ENCODE results near the gene SMOC1. TPM values are rescaled to one million over a fixed set of nuclear protein-coding genes. Genes with fewer than 3 reads are reported as not detected.
A peak's percentile ranks its signal among the peaks of the same experiment; 100 is the strongest.

SMOC1 gene
- total RNA-seq, 2 donors from 2014 or later, result 14.1 to 18.6 TPM

GRCh38 chr14:70043001-70043400 lies 163.8 kb downstream of the SMOC1 start:
- Histone ChIP-seq H3K27ac (no peak overlapping the region), H3K4me1 (no peaks in the 10 kb centered on the region), H3K27me3 (no peaks in the 10 kb centered on the region), H3K9me3 (no peaks in the 10 kb centered on the region), H3K36me3 (no peaks in the 10 kb centered on the region), H3K4me3 (no peak overlapping the region)
- TF ChIP-seq CTCF (IDR thresholded peaks at IDR 0.05), result no peak
- DNase-seq (ENCODE audit: low spot score), result no peak

- Histone ChIP-seq H3K27me3 (no peaks in the 10 kb centered on the region), H3K36me3 (no peaks in the 10 kb centered on the region)
Measured at GRCh38 chr14:70045310-70045709, 166.1 kb downstream of the SMOC1 start.

GRCh38 chr14:70045844-70046535 lies 166.8 kb downstream of the SMOC1 start:
- Histone ChIP-seq H3K27me3 (no peaks in the 10 kb centered on the region), H3K27ac (no peak overlapping the region), H3K36me3 (no peaks in the 10 kb centered on the region), H3K4me1 (no peaks in the 10 kb centered on the region), H3K4me3 (no peak overlapping the region), H3K9me3 (no peaks in the 10 kb centered on the region)
- TF ChIP-seq CTCF (IDR thresholded peaks at IDR 0.05), result peak; percentile 26 to 75
- DNase-seq (ENCODE audit: low spot score), result peak; percentile 66

More at GRCh38 chr14:70045310-70045709, 166.1 kb downstream of the SMOC1 start:
- Histone ChIP-seq H3K4me3 (no peak overlapping the region), H3K4me1 (no peaks in the 10 kb centered on the region), H3K9me3 (no peaks in the 10 kb centered on the region), H3K27ac (no peak overlapping the region)
- no peak for DNase-seq (ENCODE audit: low spot score)
- no peak for TF ChIP-seq CTCF (IDR thresholded peaks at IDR 0.05)

GRCh38 chr14:70047598-70048312 lies 168.5 kb downstream of the SMOC1 start:
- Histone ChIP-seq H3K36me3 (no peaks in the 10 kb centered on the region), H3K9me3 (no peaks in the 10 kb centered on the region), H3K27me3 (no peaks in the 10 kb centered on the region), H3K4me3 (no peak overlapping the region), H3K27ac (no peak overlapping the region), H3K4me1 (no peaks in the 10 kb centered on the region)
- no peak for DNase-seq (ENCODE audit: low spot score)
- no peak for TF ChIP-seq CTCF (IDR thresholded peaks at IDR 0.05)

GRCh38 chr14:70048313-70048654 lies 169.1 kb downstream of the SMOC1 start:
- no peaks in the 10 kb centered on the region for H3K9me3 ChIP-seq
- H3K4me3 ChIP-seq, result no peak overlapping the region
- no peak overlapping the region for H3K27ac ChIP-seq
- TF ChIP-seq CTCF (IDR thresholded peaks at IDR 0.05), result no peak
- no peak for DNase-seq (ENCODE audit: low spot score)
- H3K4me1 ChIP-seq, result no peaks in the 10 kb centered on the region
- no peaks in the 10 kb centered on the region for H3K36me3 ChIP-seq
- no peaks in the 10 kb centered on the region for H3K27me3 ChIP-seq
